GM12892 (cell line): Measurements from ENCODE around the gene ALPK3.

Experiments used
- POLR2A ChIP-seq: IDR thresholded peaks from 2 replicates; pipeline ENCODE4 v1.6.1; 2011; ENCODE audit warnings: low read depth, low read length, control low read depth
- POLR2AphosphoS5 ChIP-seq: IDR thresholded peaks from 2 replicates; pipeline ENCODE4 v1.6.1; 2011; ENCODE audit warnings: low read depth, low read length, control low read depth

- no peak for TF ChIP-seq POLR2A
- TF ChIP-seq POLR2AphosphoS5, result no peak
Measured at GRCh38 chr15:84789762-84790161, 27.4 kb upstream of the ALPK3 start.
